Mucosa of descending colon (tissue), 3 donors: ENCODE results near the gene GMDS. TPM values are rescaled to one million over a fixed set of nuclear protein-coding genes. Genes with fewer than 3 reads are reported as not detected.

Experiments
- ATAC-seq: fragments of 200-7000 bp; cut with Tn5 transposase; one replicate; pipeline ENCODE4 v1.9.1; 2020; ENCODE audit warnings: mild to moderate bottlenecking, moderate library complexity
- DNase-seq, 3 donors: peaks; one replicate each; pipeline ENCODE4 v3.0.0-alpha.2; 2020
- H3K36me3 ChIP-seq: fragments of 200-600 bp; one replicate; pipeline ENCODE4 v1.8.0; 2021; ENCODE audit warnings: low read depth, mild to moderate bottlenecking
- H3K4me1 ChIP-seq: fragments of 200-600 bp; one replicate; pipeline ENCODE4 v1.8.0; 2021; ENCODE audit warnings: low read depth, mild to moderate bottlenecking
- H3K4me3 ChIP-seq: fragments of 200-600 bp; one replicate; pipeline ENCODE4 v1.8.0; 2021; ENCODE audit warnings: mild to moderate bottlenecking
- H3K9me3 ChIP-seq: fragments of 200-600 bp; one replicate; pipeline ENCODE4 v1.8.0; 2021; ENCODE audit warnings: mild to moderate bottlenecking
- intact Hi-C, 2 donors: fragments of 100-400 bp; cut with DNase I in 1 of 2; cut with micrococcal nuclease in 1 of 2; formaldehyde crosslinking; loops; one replicate each; pipeline versions ENCODE4 v1.11.0 to v1.11.1; 2022; cut with DNase I, micrococcal nuclease
- total RNA-seq, 3 donors: library from RNA; stranded (reverse); fragmentation: NEBNext Ultra II Directional in 2 of 3; extraction: Animal tissue kit (Norgen Biotek cat#: 25700) in 2 of 3; gene quantifications; one replicate each; pipeline versions ENCODE4 v1.2.1 to v1.2.4, GENCODE V29; 2021 to 2023
- TF ChIP-seq, protein P1 (sequence below): fragments of 200-600 bp; IDR thresholded peaks from one replicate; pipeline ENCODE4 v1.8.0; 2022; ENCODE audit warnings: antibody characterized with exemption, mild to moderate bottlenecking
- donor health status: DM: no; HTN: no; CAD: no; lungs with moderate emphysema.
- donor health status: DM: no; HTN: no; CAD: no.
- donor health status: DM: no; HTN: yes; CAD: no.

The GMDS gene
- total RNA-seq, 3 donors from 2014 or later, result 68.0 to 228 (median 135) TPM

DNA sequence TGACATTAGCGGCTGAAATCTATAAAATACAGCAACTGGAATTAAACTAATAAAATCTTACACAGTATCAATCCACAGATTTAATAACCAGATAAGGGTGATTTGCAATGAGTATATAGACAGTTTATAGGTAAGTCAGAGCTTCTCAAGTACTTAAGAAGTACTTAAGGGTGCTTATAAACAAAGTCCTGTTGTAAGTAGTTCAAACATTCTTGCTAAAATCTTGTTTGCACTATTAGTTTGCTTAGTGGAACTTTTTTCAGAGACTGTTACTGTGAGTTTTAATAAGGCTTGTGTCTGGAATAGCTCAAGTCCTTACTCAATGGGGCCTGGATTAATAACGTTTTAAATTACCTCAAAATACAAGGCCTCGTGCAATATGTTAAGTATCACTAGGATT lies 240.5 kb downstream of the GMDS start:
- H3K4me3 ChIP-seq, result no peak overlapping the region
- H3K9me3 ChIP-seq, result no peaks in the 10 kb centered on the region
- no peak for ATAC-seq
- H3K36me3 ChIP-seq, result no peaks in the 10 kb centered on the region
- intact Hi-C loops, result no loop called here
- H3K4me1 ChIP-seq, result no peaks in the 10 kb centered on the region
- DNase-seq, result no peak
- TF ChIP-seq, protein P1, sequence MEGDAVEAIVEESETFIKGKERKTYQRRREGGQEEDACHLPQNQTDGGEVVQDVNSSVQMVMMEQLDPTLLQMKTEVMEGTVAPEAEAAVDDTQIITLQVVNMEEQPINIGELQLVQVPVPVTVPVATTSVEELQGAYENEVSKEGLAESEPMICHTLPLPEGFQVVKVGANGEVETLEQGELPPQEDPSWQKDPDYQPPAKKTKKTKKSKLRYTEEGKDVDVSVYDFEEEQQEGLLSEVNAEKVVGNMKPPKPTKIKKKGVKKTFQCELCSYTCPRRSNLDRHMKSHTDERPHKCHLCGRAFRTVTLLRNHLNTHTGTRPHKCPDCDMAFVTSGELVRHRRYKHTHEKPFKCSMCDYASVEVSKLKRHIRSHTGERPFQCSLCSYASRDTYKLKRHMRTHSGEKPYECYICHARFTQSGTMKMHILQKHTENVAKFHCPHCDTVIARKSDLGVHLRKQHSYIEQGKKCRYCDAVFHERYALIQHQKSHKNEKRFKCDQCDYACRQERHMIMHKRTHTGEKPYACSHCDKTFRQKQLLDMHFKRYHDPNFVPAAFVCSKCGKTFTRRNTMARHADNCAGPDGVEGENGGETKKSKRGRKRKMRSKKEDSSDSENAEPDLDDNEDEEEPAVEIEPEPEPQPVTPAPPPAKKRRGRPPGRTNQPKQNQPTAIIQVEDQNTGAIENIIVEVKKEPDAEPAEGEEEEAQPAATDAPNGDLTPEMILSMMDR, result no peak

DNA sequence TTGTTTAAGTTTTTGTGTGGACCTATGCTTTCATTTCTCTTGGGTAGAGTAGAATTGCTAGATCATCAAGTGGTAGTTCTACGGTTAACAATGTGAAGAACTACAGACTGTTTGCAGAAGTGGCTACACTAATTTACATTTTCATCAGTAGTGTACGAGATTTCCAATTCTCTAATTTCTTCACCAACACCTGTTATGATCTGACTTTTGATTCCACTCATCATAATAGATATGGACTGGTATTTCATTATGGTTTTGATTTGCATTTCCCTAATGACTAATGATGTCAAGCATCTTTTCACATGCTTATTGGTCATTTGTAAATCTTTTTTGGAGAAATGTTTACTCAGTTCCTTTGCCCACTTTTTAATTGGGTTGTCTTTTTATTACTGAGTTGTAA lies 244.4 kb downstream of the GMDS start:
- intact Hi-C loops, result no loop called here
- ATAC-seq (no peak), DNase-seq (no peak)
- Histone ChIP-seq H3K9me3 (no peaks in the 10 kb centered on the region), H3K4me1 (no peaks in the 10 kb centered on the region), H3K36me3 (no peaks in the 10 kb centered on the region), H3K4me3 (no peak overlapping the region)
- TF ChIP-seq, protein P1, result no peak

DNA sequence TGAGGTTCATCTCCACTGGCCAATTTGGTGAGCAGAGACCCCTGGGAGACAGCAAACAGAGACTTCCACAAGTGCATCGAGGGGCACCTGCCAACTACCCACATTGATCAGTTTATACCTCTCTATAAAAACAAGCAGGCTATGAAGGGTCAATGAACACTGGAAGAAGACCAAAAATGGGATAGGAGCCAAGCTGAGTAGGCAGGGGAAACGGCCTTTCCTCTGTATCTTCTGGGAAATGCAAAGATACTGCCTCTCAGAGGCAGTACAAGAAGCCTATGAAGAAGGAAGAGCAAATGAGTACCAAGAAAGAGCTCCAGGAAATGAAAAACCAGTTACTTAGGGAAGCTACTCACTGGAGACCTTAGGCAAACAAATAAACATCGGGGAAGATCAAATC lies 247.7 kb downstream of the GMDS start:
- Histone ChIP-seq H3K9me3 (no peaks in the 10 kb centered on the region), H3K4me1 (no peaks in the 10 kb centered on the region), H3K36me3 (no peaks in the 10 kb centered on the region), H3K4me3 (no peak overlapping the region)
- DNase-seq, result no peak
- ATAC-seq, result no peak
- intact Hi-C loops, result no loop called here
- TF ChIP-seq, protein P1, result no peak

DNA sequence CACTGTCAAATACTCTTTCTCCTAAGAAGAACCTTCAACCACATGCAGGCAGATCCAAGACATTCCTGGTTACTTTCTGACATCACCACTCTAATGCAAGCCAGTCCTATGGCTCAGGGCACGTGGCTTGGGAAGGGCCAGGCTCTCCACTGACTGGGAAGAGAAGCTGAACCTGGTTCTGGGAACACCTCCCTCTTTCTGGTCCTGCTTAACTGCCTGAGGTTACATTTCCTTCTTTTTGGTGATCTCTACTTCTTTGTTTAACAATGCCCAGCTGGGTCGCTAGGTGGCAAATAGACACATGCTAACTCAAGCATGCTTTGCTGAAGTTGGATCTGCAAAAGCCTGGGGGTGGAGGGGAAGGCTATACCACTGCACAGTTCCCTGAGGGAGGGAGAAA lies 249.8 kb downstream of the GMDS start:
- Histone ChIP-seq H3K9me3 (no peaks in the 10 kb centered on the region), H3K4me3 (no peak overlapping the region), H3K4me1 (no peaks in the 10 kb centered on the region), H3K36me3 (no peaks in the 10 kb centered on the region)
- TF ChIP-seq, protein P1, result no peak
- intact Hi-C loops, result no loop called here
- ATAC-seq, result no peak
- no peak for DNase-seq

DNA sequence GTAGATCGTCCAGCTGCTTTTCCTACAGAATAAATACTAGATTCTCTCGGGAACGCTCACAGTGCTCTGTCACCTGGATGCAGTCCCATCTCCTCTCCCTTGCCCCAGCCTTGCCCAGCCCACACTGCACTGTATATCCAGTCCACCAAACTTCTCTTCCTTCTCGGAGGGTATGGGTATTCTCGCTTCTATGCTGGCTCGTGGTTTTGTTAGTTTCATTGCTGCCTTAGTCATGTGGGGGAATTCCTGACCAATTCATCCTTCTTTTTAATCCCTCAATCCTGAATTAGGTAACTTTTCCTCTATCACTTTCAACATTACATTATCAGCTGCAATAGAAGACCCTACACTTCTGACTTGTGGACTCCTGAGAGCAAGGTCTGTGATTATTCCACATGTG lies 252.4 kb downstream of the GMDS start:
- intact Hi-C loops, result no loop called here
- no peak overlapping the region for H3K4me3 ChIP-seq
- DNase-seq (no peak), ATAC-seq (no peak)
- H3K36me3 ChIP-seq, result no peaks in the 10 kb centered on the region
- no peaks in the 10 kb centered on the region for H3K4me1 ChIP-seq
- TF ChIP-seq, protein P1, result no peak
- H3K9me3 ChIP-seq, result no peaks in the 10 kb centered on the region

DNA sequence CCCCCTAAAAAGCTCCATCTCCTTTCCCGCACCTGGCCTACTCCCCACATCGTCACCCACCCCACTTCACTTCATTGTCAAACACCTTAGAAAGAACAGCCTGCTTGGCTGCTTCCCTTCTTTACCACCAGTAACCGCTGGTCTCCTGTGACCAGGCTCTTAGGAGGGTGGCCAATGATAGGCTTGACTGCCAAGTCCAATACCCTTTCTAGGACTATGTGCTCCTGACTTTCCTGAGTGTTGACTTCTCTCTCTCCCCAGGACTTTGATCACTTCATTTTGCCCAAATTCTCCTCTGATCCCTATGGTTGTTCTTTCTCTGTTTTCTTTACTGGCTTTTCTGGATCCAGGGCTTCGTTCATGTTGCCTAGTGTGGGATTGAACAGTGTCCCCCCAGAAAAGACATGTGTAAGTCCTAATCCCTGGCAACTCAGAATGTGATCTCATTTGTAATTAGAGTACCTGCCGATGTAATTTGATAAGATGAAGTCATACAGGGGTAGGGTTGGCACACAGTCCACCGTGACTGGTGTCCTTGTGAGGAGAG lies 254.0 kb downstream of the GMDS start:
- DNase-seq (no peak), ATAC-seq (no peak)
- TF ChIP-seq, protein P1, result no peak
- H3K4me1 ChIP-seq, result no peaks in the 10 kb centered on the region
- intact Hi-C loops, result no loop called here
- no peaks in the 10 kb centered on the region for H3K9me3 ChIP-seq
- no peak overlapping the region for H3K4me3 ChIP-seq
- no peaks in the 10 kb centered on the region for H3K36me3 ChIP-seq
